Prostate gland (tissue), 2 donors: Measurements from ENCODE around the gene SCAMP3.

ENCODE experiments used
- CTCF ChIP-seq, 4 experiments: fragments of 200-600 bp in 2 of 4; fragments of 450-650 bp in 2 of 4; sonication (generic) in 2 of 4; IDR thresholded peaks; 1 replicate in 3 of 4; 2 replicates in 1 of 4; pipeline ENCODE4 v1.5.1; 2016 to 2019; ENCODE audit warnings: antibody characterized with exemption in 4 of 4, mild to moderate bottlenecking in 2 of 4, moderate library complexity in 2 of 4
- POLR2A ChIP-seq: fragments of 450-650 bp; IDR thresholded peaks from one replicate; pipeline ENCODE4 v1.6.1; 2016; ENCODE audit warnings: antibody characterized with exemption, mild to moderate bottlenecking
- POLR2AphosphoS5 ChIP-seq: sonication (generic); formaldehyde crosslinking; IDR thresholded peaks from one replicate; pipeline ENCODE4 v1.6.1; 2017; ENCODE audit warnings: antibody characterized with exemption

GRCh38 chr1:155278689-155279160 is 16.6 kb upstream of the SCAMP3 start:
- TF ChIP-seq CTCF (IDR thresholded peaks at IDR 0.05) (no peak), POLR2A (no peak), POLR2AphosphoS5 (no peak)
